Tibial nerve (tissue), 4 donors: ENCODE results near the gene TRAPPC2.

Experiments used
- CTCF ChIP-seq, 5 experiments: fragments of 200-600 bp in 3 of 5; fragments of 450-650 bp in 2 of 5; sonication (generic) in 3 of 5; IDR thresholded peaks; one replicate each; pipeline ENCODE4 v1.5.1; 2016 to 2019; ENCODE audit warnings: antibody characterized with exemption in 5 of 5, mild to moderate bottlenecking in 3 of 5, moderate library complexity in 2 of 5
- EP300 ChIP-seq, 2 donors: sonication (generic); formaldehyde crosslinking; IDR thresholded peaks; one replicate each; pipeline ENCODE4 v1.6.1; 2017; ENCODE audit warnings: antibody characterized with exemption in 2 of 2, mild to moderate bottlenecking in 1 of 2
- POLR2A ChIP-seq, 2 donors: fragments of 450-650 bp; IDR thresholded peaks; one replicate each; pipeline ENCODE4 v1.6.1; 2017; ENCODE audit warnings: antibody characterized with exemption in 2 of 2, mild to moderate bottlenecking in 2 of 2, moderate library complexity in 2 of 2

DNA sequence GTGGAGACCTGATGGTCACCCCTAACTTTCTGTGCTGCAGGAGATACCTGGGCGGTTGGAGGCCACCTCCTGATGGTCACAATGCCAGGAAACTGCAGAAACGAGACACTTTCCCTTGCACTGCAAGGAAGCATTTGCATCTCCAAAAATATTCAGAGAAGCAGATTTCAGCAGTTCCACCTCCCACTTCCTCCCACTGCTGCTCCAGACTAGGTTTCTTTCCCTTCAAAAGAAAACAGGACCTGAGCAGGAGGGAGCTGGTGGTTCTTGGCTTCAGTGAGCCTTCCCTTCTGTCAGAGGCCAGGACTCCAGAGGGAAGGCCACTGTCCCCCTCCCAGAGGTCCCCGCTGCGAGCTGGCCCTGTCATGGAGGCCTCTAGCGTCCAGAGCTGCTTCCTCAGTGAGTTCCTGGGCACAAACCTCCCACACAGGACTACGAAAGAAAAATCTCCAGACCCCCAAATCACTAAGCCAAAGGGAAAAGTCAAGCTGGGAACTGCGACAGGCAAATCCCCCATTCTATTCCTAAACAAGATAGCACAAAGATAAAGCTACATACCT, 46.5 kb upstream of the TRAPPC2 start:
- TF ChIP-seq CTCF (IDR thresholded peaks at IDR 0.05) = no peak
- no peak for TF ChIP-seq POLR2A (IDR thresholded peaks at IDR 0.05)
- TF ChIP-seq EP300 (IDR thresholded peaks at IDR 0.05) = no peak
